ENCODE measurements around the gene CNTNAP2. TPM values are rescaled to one million over a fixed set of nuclear protein-coding genes. Genes with fewer than 3 reads are reported as not detected.
"Not testable (repeated sequence)": the region's sequence is repeated elsewhere in the genome, so short reads cannot be mapped to it uniquely, and the experiment has no call there.

Gene CNTNAP2
- total RNA-seq, 2 experiments from 2014 or later, result 0.28 TPM; not detected in 1

DNA sequence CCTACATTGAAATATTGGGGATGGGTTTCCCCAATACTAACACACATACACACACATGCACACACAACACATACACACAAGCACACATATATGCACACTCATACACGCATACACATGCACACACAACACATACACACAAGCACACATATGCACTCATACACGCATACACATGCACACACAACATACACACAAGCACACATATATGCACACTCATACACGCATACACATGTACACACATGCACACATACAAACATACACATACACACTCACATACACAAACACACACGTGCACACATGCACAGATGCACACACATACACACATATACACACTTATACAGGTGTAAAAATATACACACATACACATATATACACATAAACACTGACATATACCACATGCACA, 2346.6 kb downstream of the CNTNAP2 start:
- H3K27ac ChIP-seq (ENCODE audit: low read depth, low read length, poor library complexity, severe bottlenecking), result no peak overlapping the region
- DNase-seq (ENCODE audit: low spot score), result no peak
- no peak overlapping the region for H3K4me2 ChIP-seq (ENCODE audit: low read length)
- no peaks in the 10 kb centered on the region for H3K4me1 ChIP-seq (ENCODE audit: insufficient read depth, low read length, poor library complexity, severe bottlenecking)
- BruUV-seq (replicated peaks), result no TSS peak
- H3K4me3 ChIP-seq (ENCODE audit: low read depth, low read length, poor library complexity, severe bottlenecking), result no peak overlapping the region
- H3K36me3 ChIP-seq (ENCODE audit: insufficient read depth, low read length), result no peaks in the 10 kb centered on the region
- no peaks in the 10 kb centered on the region for H3K9me2 ChIP-seq (ENCODE audit: insufficient read depth, low read length)
- no peaks in the 10 kb centered on the region for H4K20me1 ChIP-seq (ENCODE audit: insufficient read depth, low read length)
- no peaks in the 10 kb centered on the region for H3K79me2 ChIP-seq (ENCODE audit: insufficient read depth, low read depth, low read length)
- H2AFZ ChIP-seq (ENCODE audit: low read length), result no peak overlapping the region
- CTCF ChIA-PET (ENCODE audit: unreplicated experiment), result no interaction called here
- no peaks in the 10 kb centered on the region for H3K9me3 ChIP-seq (ENCODE audit: low read length)
- intact Hi-C loops (cut with micrococcal nuclease; ENCODE audit: unreplicated experiment), result no loop called here
- no peak for TF ChIP-seq EZH2phosphoT487 (IDR thresholded peaks at IDR 0.05; ENCODE audit: borderline replicate concordance, low read depth, low read length)
- TF ChIP-seq CTCF (conservative IDR thresholded peaks at IDR 0.05; ENCODE audit: low read length), result no peak
- POLR2A ChIA-PET, result no interaction called here

GRCh38 chr7:148464947-148465346, 2348.3 kb downstream of the CNTNAP2 start:
- no peak overlapping the region for H2AFZ ChIP-seq (ENCODE audit: low read length)
- intact Hi-C loops (cut with micrococcal nuclease; ENCODE audit: unreplicated experiment), result no loop called here
- DNase-seq (ENCODE audit: low spot score), result no peak
- BruUV-seq (replicated peaks), result no TSS peak
- CTCF ChIA-PET (ENCODE audit: unreplicated experiment), result no interaction called here
- H3K4me2 ChIP-seq (ENCODE audit: low read length), result no peak overlapping the region
- no peak overlapping the region for H3K27ac ChIP-seq (ENCODE audit: low read depth, low read length, poor library complexity, severe bottlenecking)
- H3K79me2 ChIP-seq (ENCODE audit: insufficient read depth, low read depth, low read length), result no peaks in the 10 kb centered on the region
- H4K20me1 ChIP-seq (ENCODE audit: insufficient read depth, low read length), result no peaks in the 10 kb centered on the region
- no peaks in the 10 kb centered on the region for H3K4me1 ChIP-seq (ENCODE audit: insufficient read depth, low read length, poor library complexity, severe bottlenecking)
- POLR2A ChIA-PET, result interaction anchor here (0.7 kb wide), 1 partner anchor 476 kb away, joined by 3 read pairs; no protein-coding TSS in a partner anchor
- TF ChIP-seq EZH2phosphoT487 (IDR thresholded peaks at IDR 0.05; ENCODE audit: borderline replicate concordance, low read depth, low read length) (no peak), CTCF (conservative IDR thresholded peaks at IDR 0.05; ENCODE audit: low read length) (no peak)
- H3K9me2 ChIP-seq (ENCODE audit: insufficient read depth, low read length), result no peaks in the 10 kb centered on the region
- no peak overlapping the region for H3K4me3 ChIP-seq (ENCODE audit: low read depth, low read length, poor library complexity, severe bottlenecking)
- H3K9me3 ChIP-seq (ENCODE audit: low read length), result no peaks in the 10 kb centered on the region
- no peaks in the 10 kb centered on the region for H3K36me3 ChIP-seq (ENCODE audit: insufficient read depth, low read length)

- H3K4me3 ChIP-seq (ENCODE audit: low read depth, low read length, poor library complexity, severe bottlenecking); H3K79me2 ChIP-seq (ENCODE audit: insufficient read depth, low read depth, low read length); H3K4me2 ChIP-seq (ENCODE audit: low read length); CTCF ChIA-PET (ENCODE audit: unreplicated experiment); BruUV-seq (replicated peaks); H3K4me1 ChIP-seq (ENCODE audit: insufficient read depth, low read length, poor library complexity, severe bottlenecking); H3K9me3 ChIP-seq (ENCODE audit: low read length); H3K9me2 ChIP-seq (ENCODE audit: insufficient read depth, low read length); DNase-seq (ENCODE audit: low spot score); H3K27ac ChIP-seq (ENCODE audit: low read depth, low read length, poor library complexity, severe bottlenecking); H2AFZ ChIP-seq (ENCODE audit: low read length); H4K20me1 ChIP-seq (ENCODE audit: insufficient read depth, low read length); H3K36me3 ChIP-seq (ENCODE audit: insufficient read depth, low read length); intact Hi-C loops (cut with micrococcal nuclease; ENCODE audit: unreplicated experiment): not testable (repeated sequence)
- POLR2A ChIA-PET, result interaction anchor here (0.7 kb wide), 1 partner anchor 476 kb away, joined by 3 read pairs; no protein-coding TSS in a partner anchor
These were observed 2348.8 kb downstream of the CNTNAP2 start for GRCh38 chr7:148465441-148465840.
